GM18517 (cell line): ENCODE measurements around the gene OR7C2.

Experiments used
- ATAC-seq: cut with Tn5 transposase; IDR thresholded peaks from one replicate; pipeline ENCODE4 v1.9.1; 2021; ENCODE audit warnings: mild to moderate bottlenecking, moderate library complexity; ENCODE audit not compliant: unreplicated experiment

OR7C2 gene

GRCh38 chr19:14978161-14978776 is 37.0 kb downstream of the OR7C2 start:
- ATAC-seq, result no peak

- no peak for ATAC-seq
These were observed 38.4 kb downstream of the OR7C2 start, which contains the start of gene SLC1A6 for GRCh38 chr19:14979476-14980255. Gene SLC1A6, minus strand, starts transcription at chr19:14979864. Its CDS starts 6,954 bp downstream, at chr19:14972910.

GRCh38 chr19:14985133-14985532 is 43.8 kb downstream of the OR7C2 start:
- ATAC-seq, result no peak
